Measurements from ENCODE around the gene XAGE1B.
"Not testable (repeated sequence)": the region's sequence is repeated elsewhere in the genome, so short reads cannot be mapped to it uniquely, and the experiment has no call there.

The XAGE1B gene

GRCh38 chrX:52511126-52511525 is 5.7 kb downstream of the XAGE1B start:
- H3K4me1 ChIP-seq (ENCODE audit: control insufficient read depth in 1 of 2, insufficient read depth in 2 of 2, low read length in 2 of 2); H3K27ac ChIP-seq (ENCODE audit: low read depth, low read length); H3K27me3 ChIP-seq (ENCODE audit: control insufficient read depth in 1 of 2, insufficient read depth in 2 of 2, low read length in 2 of 2); H3K9ac ChIP-seq (ENCODE audit: low read depth in 1 of 2, low read length in 2 of 2); H3K4me3 ChIP-seq (ENCODE audit: low read depth in 1 of 2, low read length in 2 of 2); H3K9me3 ChIP-seq (ENCODE audit: control insufficient read depth in 1 of 2, low read length in 2 of 2); H3K36me3 ChIP-seq (ENCODE audit: control insufficient read depth in 1 of 2, insufficient read depth in 2 of 2, low read length in 2 of 2): not testable (repeated sequence)

DNA sequence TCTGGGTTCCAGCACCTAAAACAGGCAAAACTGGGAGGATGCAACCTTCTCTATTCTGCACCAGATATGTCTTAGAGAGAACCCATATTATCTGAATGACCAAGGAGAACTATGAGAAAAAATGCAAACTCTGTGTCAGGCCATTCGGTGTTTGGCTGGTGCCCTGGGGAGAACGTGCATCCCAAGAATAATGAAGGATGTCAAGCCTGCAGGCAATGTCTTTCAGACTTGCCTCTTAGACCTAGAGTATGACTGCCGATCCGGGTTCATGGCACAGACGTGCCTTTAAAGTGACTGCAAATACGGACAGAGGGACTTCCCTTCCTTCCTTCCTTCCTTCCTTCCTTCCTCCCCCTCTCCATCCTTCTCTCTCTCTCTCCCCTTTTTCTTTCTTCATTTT is 6.9 kb downstream of the XAGE1B start:
- no peaks in the 10 kb centered on the region for H3K9me3 ChIP-seq (ENCODE audit: control insufficient read depth in 1 of 2, low read length in 2 of 2)
- no peak overlapping the region for H3K9ac ChIP-seq (ENCODE audit: low read depth in 1 of 2, low read length in 2 of 2)
- H3K4me3 ChIP-seq (ENCODE audit: low read depth in 1 of 2, low read length in 2 of 2) = no peak overlapping the region
- no peaks in the 10 kb centered on the region for H3K4me1 ChIP-seq (ENCODE audit: control insufficient read depth in 1 of 2, insufficient read depth in 2 of 2, low read length in 2 of 2)
- no peaks in the 10 kb centered on the region for H3K36me3 ChIP-seq (ENCODE audit: control insufficient read depth in 1 of 2, insufficient read depth in 2 of 2, low read length in 2 of 2)
- no peaks in the 10 kb centered on the region for H3K27me3 ChIP-seq (ENCODE audit: control insufficient read depth in 1 of 2, insufficient read depth in 2 of 2, low read length in 2 of 2)
- H3K27ac ChIP-seq (ENCODE audit: low read depth, low read length) = no peak overlapping the region

- Histone ChIP-seq H3K9ac (ENCODE audit: low read depth in 1 of 2, low read length in 2 of 2) (no peak overlapping the region), H3K27ac (ENCODE audit: low read depth, low read length) (no peak overlapping the region), H3K4me1 (ENCODE audit: control insufficient read depth in 1 of 2, insufficient read depth in 2 of 2, low read length in 2 of 2) (no peaks in the 10 kb centered on the region), H3K27me3 (ENCODE audit: control insufficient read depth in 1 of 2, insufficient read depth in 2 of 2, low read length in 2 of 2) (no peaks in the 10 kb centered on the region), H3K4me3 (ENCODE audit: low read depth in 1 of 2, low read length in 2 of 2) (no peak overlapping the region), H3K36me3 (ENCODE audit: control insufficient read depth in 1 of 2, insufficient read depth in 2 of 2, low read length in 2 of 2) (no peaks in the 10 kb centered on the region), H3K9me3 (ENCODE audit: control insufficient read depth in 1 of 2, low read length in 2 of 2) (no peaks in the 10 kb centered on the region)
Measured at GRCh38 chrX:52507331-52507730, 9.5 kb downstream of the XAGE1B start.

DNA sequence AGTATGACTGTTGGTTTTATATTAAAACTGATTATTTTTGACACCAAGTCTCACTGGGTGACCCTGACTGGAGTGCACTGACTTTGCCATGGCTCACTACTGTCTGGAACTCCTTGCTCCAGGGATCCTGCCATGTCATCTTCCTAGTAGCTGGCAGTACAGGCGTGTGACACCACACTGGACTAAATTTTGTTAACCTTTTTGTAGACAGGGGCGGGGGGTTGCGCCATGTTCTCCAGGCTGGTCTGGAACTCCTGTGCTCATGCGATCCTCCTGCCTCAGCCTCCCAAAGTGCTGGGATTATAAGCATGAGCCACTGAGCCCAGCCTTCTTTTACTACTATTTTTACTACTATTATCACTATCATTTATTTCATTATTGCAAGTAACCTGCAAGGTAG is 12.3 kb downstream of the XAGE1B start:
- Histone ChIP-seq H3K36me3 (ENCODE audit: control insufficient read depth in 1 of 2, insufficient read depth in 2 of 2, low read length in 2 of 2) (no peaks in the 10 kb centered on the region), H3K27ac (ENCODE audit: low read depth, low read length) (no peak overlapping the region), H3K4me1 (ENCODE audit: control insufficient read depth in 1 of 2, insufficient read depth in 2 of 2, low read length in 2 of 2) (no peaks in the 10 kb centered on the region), H3K27me3 (ENCODE audit: control insufficient read depth in 1 of 2, insufficient read depth in 2 of 2, low read length in 2 of 2) (no peaks in the 10 kb centered on the region), H3K4me3 (ENCODE audit: low read depth in 1 of 2, low read length in 2 of 2) (no peak overlapping the region), H3K9me3 (ENCODE audit: control insufficient read depth in 1 of 2, low read length in 2 of 2) (no peaks in the 10 kb centered on the region), H3K9ac (ENCODE audit: low read depth in 1 of 2, low read length in 2 of 2) (no peak overlapping the region)

DNA sequence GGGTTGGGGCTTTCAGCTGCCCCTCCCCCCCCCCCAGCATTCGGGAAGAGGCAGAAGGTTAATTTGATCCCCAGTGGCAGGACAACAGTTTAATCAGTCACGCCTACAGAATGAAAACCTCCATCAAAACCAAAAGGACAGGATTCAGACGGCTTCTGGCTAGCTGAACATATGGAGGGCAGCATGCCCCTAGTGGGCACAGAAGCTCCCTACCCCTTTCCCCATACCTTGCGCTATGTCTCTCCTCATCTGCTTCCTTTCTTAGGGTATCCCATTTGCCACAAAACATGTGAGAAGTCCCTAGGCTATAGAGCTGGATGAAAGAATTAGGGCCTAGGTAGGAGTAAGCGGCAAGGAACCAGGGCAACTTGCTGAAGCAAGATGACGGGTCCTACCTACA is 15.5 kb downstream of the XAGE1B start:
- not testable (repeated sequence) for H3K36me3 ChIP-seq (ENCODE audit: control insufficient read depth in 1 of 2, insufficient read depth in 2 of 2, low read length in 2 of 2); H3K4me3 ChIP-seq (ENCODE audit: low read depth in 1 of 2, low read length in 2 of 2); H3K9ac ChIP-seq (ENCODE audit: low read depth in 1 of 2, low read length in 2 of 2); H3K4me1 ChIP-seq (ENCODE audit: control insufficient read depth in 1 of 2, insufficient read depth in 2 of 2, low read length in 2 of 2); H3K27me3 ChIP-seq (ENCODE audit: control insufficient read depth in 1 of 2, insufficient read depth in 2 of 2, low read length in 2 of 2); H3K9me3 ChIP-seq (ENCODE audit: control insufficient read depth in 1 of 2, low read length in 2 of 2); H3K27ac ChIP-seq (ENCODE audit: low read depth, low read length)

- not testable (repeated sequence) for H3K27me3 ChIP-seq (ENCODE audit: control insufficient read depth in 1 of 2, insufficient read depth in 2 of 2, low read length in 2 of 2); H3K9ac ChIP-seq (ENCODE audit: low read depth in 1 of 2, low read length in 2 of 2); H3K27ac ChIP-seq (ENCODE audit: low read depth, low read length); H3K9me3 ChIP-seq (ENCODE audit: control insufficient read depth in 1 of 2, low read length in 2 of 2); H3K4me1 ChIP-seq (ENCODE audit: control insufficient read depth in 1 of 2, insufficient read depth in 2 of 2, low read length in 2 of 2); H3K36me3 ChIP-seq (ENCODE audit: control insufficient read depth in 1 of 2, insufficient read depth in 2 of 2, low read length in 2 of 2); H3K4me3 ChIP-seq (ENCODE audit: low read depth in 1 of 2, low read length in 2 of 2)
Measured at GRCh38 chrX:52496419-52496772, 20.5 kb downstream of the XAGE1B start.

- H3K4me3 ChIP-seq (ENCODE audit: low read depth in 1 of 2, low read length in 2 of 2); H3K9me3 ChIP-seq (ENCODE audit: control insufficient read depth in 1 of 2, low read length in 2 of 2); H3K36me3 ChIP-seq (ENCODE audit: control insufficient read depth in 1 of 2, insufficient read depth in 2 of 2, low read length in 2 of 2); H3K27me3 ChIP-seq (ENCODE audit: control insufficient read depth in 1 of 2, insufficient read depth in 2 of 2, low read length in 2 of 2); H3K9ac ChIP-seq (ENCODE audit: low read depth in 1 of 2, low read length in 2 of 2); H3K4me1 ChIP-seq (ENCODE audit: control insufficient read depth in 1 of 2, insufficient read depth in 2 of 2, low read length in 2 of 2); H3K27ac ChIP-seq (ENCODE audit: low read depth, low read length): not testable (repeated sequence)
Measured at GRCh38 chrX:52495545-52496418, 21.1 kb downstream of the XAGE1B start, which contains the start of gene XAGE1A. XAGE1A (plus strand) TSS chrX:52495808; CDS start chrX:52497362, 1,554 bp downstream.

DNA sequence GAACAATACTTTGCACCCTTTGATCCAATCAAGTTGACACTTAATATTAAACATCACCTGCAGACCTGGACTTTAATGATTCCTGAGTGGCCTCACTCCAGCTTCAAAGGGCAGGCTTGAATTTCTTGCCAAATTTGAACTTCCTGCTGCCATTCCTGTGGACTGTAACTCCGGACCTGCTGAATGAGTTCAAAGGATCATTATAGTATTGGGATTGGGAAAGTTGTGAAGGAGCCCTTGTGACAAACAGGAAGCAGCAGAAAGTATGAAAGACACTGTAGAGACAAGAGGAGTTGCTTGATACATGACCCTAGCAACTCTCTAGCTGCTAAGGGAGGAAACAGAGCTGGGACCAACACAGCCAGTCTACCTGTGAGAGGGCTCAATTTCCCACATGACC is 45.6 kb downstream of the XAGE1B start:
- H3K36me3 ChIP-seq (ENCODE audit: control insufficient read depth in 1 of 2, insufficient read depth in 2 of 2, low read length in 2 of 2); H3K27ac ChIP-seq (ENCODE audit: low read depth, low read length); H3K9ac ChIP-seq (ENCODE audit: low read depth in 1 of 2, low read length in 2 of 2); H3K4me1 ChIP-seq (ENCODE audit: control insufficient read depth in 1 of 2, insufficient read depth in 2 of 2, low read length in 2 of 2); H3K4me3 ChIP-seq (ENCODE audit: low read depth in 1 of 2, low read length in 2 of 2); H3K9me3 ChIP-seq (ENCODE audit: control insufficient read depth in 1 of 2, low read length in 2 of 2); H3K27me3 ChIP-seq (ENCODE audit: control insufficient read depth in 1 of 2, insufficient read depth in 2 of 2, low read length in 2 of 2): not testable (repeated sequence)
